Suprapubic skin (tissue), 4 donors: Measurements from ENCODE around the gene MYO9A. TPM values are rescaled to one million over a fixed set of nuclear protein-coding genes. Genes with fewer than 3 reads are reported as not detected.
A peak's percentile ranks its signal among the peaks of the same experiment; 100 is the strongest.

Source experiments
- DNase-seq, 2 donors: peaks; one replicate each; pipeline ENCODE4 v3.0.0-alpha.2; 2019; ENCODE audit warnings: low spot score in 2 of 2
- H3K27ac ChIP-seq: fragments of 200-600 bp; sonication (generic); one replicate; pipeline ENCODE4 v1.5.1; 2019
- H3K27me3 ChIP-seq: fragments of 200-600 bp; sonication (generic); one replicate; pipeline ENCODE4 v1.5.1; 2019
- H3K36me3 ChIP-seq: fragments of 200-600 bp; sonication (generic); one replicate; pipeline ENCODE4 v1.5.1; 2019
- H3K4me1 ChIP-seq: fragments of 200-600 bp; sonication (generic); one replicate; pipeline ENCODE4 v1.5.1; 2019
- H3K4me3 ChIP-seq: fragments of 200-600 bp; sonication (generic); one replicate; pipeline ENCODE4 v1.5.1; 2019; ENCODE audit warnings: mild to moderate bottlenecking
- H3K9me3 ChIP-seq: fragments of 200-600 bp; sonication (generic); one replicate; pipeline ENCODE4 v1.5.1; 2019
- CTCF ChIP-seq, 2 donors: fragments of 200-600 bp in 1 of 2; fragments of 450-650 bp in 1 of 2; sonication (generic) in 1 of 2; IDR thresholded peaks; one replicate each; pipeline ENCODE4 v1.5.1; 2016 to 2019; ENCODE audit warnings: antibody characterized with exemption in 2 of 2, mild to moderate bottlenecking in 1 of 2, moderate library complexity in 1 of 2
- EP300 ChIP-seq: sonication (generic); formaldehyde crosslinking; IDR thresholded peaks from one replicate; pipeline ENCODE4 v1.6.1; 2017; ENCODE audit warnings: antibody characterized with exemption
- POLR2A ChIP-seq, 2 donors: fragments of 450-650 bp; IDR thresholded peaks; one replicate each; pipeline ENCODE4 v1.6.1; 2017; ENCODE audit warnings: antibody characterized with exemption in 2 of 2, mild to moderate bottlenecking in 2 of 2, moderate library complexity in 2 of 2
- POLR2AphosphoS5 ChIP-seq, 3 donors: sonication (generic); formaldehyde crosslinking; IDR thresholded peaks; one replicate each; pipeline ENCODE4 v1.6.1; 2017; ENCODE audit warnings: antibody characterized with exemption in 3 of 3
- WGBS: methylation state at CpG from one replicate; pipeline ENCODE4 v1.1.5; 2018; 5-methylcytosine and 5-hydroxymethylcytosine counted together
- total RNA-seq, 4 donors: library from RNA; depleted of rRNA; stranded (reverse); fragments of >200 nt; gene quantifications; one replicate each; pipeline ENCODE4 v1.1.0, GENCODE V29; 2016

Gene MYO9A
- total RNA-seq, 4 donors from 2014 or later, result 54.0 to 89.7 (median 61.8) TPM

- Histone ChIP-seq H3K27me3 (no peaks in the 10 kb centered on the region), H3K9me3 (no peaks in the 10 kb centered on the region), H3K4me3 (peak overlapping the region; percentile 96), H3K27ac (peak overlapping the region; percentile 95), H3K36me3 (no peaks in the 10 kb centered on the region), H3K4me1 (peaks cover 37% of the 10 kb centered on the region)
- peak; percentile 92 to 94 for DNase-seq
- no peak for TF ChIP-seq EP300
- peak; percentile 28 to 59 for TF ChIP-seq POLR2A (IDR thresholded peaks at IDR 0.05)
- TF ChIP-seq POLR2AphosphoS5 (IDR thresholded peaks at IDR 0.05), result peak in 2 of 3 donors; percentile 8 to 52
- TF ChIP-seq CTCF (IDR thresholded peaks at IDR 0.05), result no peak
- WGBS, result 0% methylated on average over 3 of the region's 59 CpGs
Measured at GRCh38 chr15:72117486-72118016, 399 bp downstream of the MYO9A start.

GRCh38 chr15:72116731-72117485 is 1.0 kb downstream of the MYO9A start:
- H3K27me3 ChIP-seq, result no peaks in the 10 kb centered on the region
- peak overlapping the region; percentile 96 for H3K4me3 ChIP-seq
- under 1% methylated on average over 24 of the region's 24 CpGs for WGBS
- DNase-seq, result peak in 1 of 2 donors; percentile 75
- no peaks in the 10 kb centered on the region for H3K9me3 ChIP-seq
- no peak for TF ChIP-seq EP300
- no peak for TF ChIP-seq CTCF (IDR thresholded peaks at IDR 0.05)
- no peak for TF ChIP-seq POLR2AphosphoS5 (IDR thresholded peaks at IDR 0.05)
- TF ChIP-seq POLR2A (IDR thresholded peaks at IDR 0.05), result no peak
- H3K36me3 ChIP-seq, result no peaks in the 10 kb centered on the region
- H3K4me1 ChIP-seq, result peaks cover 37% of the 10 kb centered on the region
- peak overlapping the region; percentile 95 for H3K27ac ChIP-seq

- Histone ChIP-seq H3K36me3 (no peaks in the 10 kb centered on the region), H3K27ac (no peak overlapping the region), H3K9me3 (no peaks in the 10 kb centered on the region), H3K4me3 (no peak overlapping the region), H3K27me3 (no peaks in the 10 kb centered on the region), H3K4me1 (peaks cover 29% of the 10 kb centered on the region)
- 71% methylated on average over 4 of the region's 4 CpGs for WGBS
- DNase-seq, result no peak
- no peak for TF ChIP-seq EP300
- no peak for TF ChIP-seq POLR2AphosphoS5 (IDR thresholded peaks at IDR 0.05)
- TF ChIP-seq CTCF (IDR thresholded peaks at IDR 0.05), result no peak
- no peak for TF ChIP-seq POLR2A (IDR thresholded peaks at IDR 0.05)
Measured at GRCh38 chr15:72113347-72114031, 4.5 kb downstream of the MYO9A start.

GRCh38 chr15:72112805-72113204 is 5.1 kb downstream of the MYO9A start:
- Histone ChIP-seq H3K9me3 (no peaks in the 10 kb centered on the region), H3K27me3 (no peaks in the 10 kb centered on the region), H3K4me1 (peaks cover 29% of the 10 kb centered on the region), H3K4me3 (no peak overlapping the region), H3K36me3 (no peaks in the 10 kb centered on the region), H3K27ac (no peak overlapping the region)
- TF ChIP-seq EP300 (no peak), POLR2A (IDR thresholded peaks at IDR 0.05) (no peak), CTCF (IDR thresholded peaks at IDR 0.05) (no peak), POLR2AphosphoS5 (IDR thresholded peaks at IDR 0.05) (no peak)
- DNase-seq, result no peak

- Histone ChIP-seq H3K27ac (no peak overlapping the region), H3K27me3 (no peaks in the 10 kb centered on the region), H3K36me3 (no peaks in the 10 kb centered on the region), H3K4me3 (no peak overlapping the region), H3K9me3 (no peaks in the 10 kb centered on the region), H3K4me1 (peaks cover 29% of the 10 kb centered on the region)
- TF ChIP-seq CTCF (IDR thresholded peaks at IDR 0.05) (no peak), POLR2AphosphoS5 (IDR thresholded peaks at IDR 0.05) (no peak), EP300 (no peak), POLR2A (IDR thresholded peaks at IDR 0.05) (no peak)
- 71% methylated on average over 2 of the region's 2 CpGs for WGBS
- DNase-seq, result no peak
Measured at GRCh38 chr15:72112116-72112515, 5.8 kb downstream of the MYO9A start.
